ENCODE measurements around the gene CREB3L2.

The CREB3L2 gene

GRCh38 chr7:137998250-137998649 lies 3.6 kb downstream of the CREB3L2 start:
- TF ChIP-seq, protein P1, sequence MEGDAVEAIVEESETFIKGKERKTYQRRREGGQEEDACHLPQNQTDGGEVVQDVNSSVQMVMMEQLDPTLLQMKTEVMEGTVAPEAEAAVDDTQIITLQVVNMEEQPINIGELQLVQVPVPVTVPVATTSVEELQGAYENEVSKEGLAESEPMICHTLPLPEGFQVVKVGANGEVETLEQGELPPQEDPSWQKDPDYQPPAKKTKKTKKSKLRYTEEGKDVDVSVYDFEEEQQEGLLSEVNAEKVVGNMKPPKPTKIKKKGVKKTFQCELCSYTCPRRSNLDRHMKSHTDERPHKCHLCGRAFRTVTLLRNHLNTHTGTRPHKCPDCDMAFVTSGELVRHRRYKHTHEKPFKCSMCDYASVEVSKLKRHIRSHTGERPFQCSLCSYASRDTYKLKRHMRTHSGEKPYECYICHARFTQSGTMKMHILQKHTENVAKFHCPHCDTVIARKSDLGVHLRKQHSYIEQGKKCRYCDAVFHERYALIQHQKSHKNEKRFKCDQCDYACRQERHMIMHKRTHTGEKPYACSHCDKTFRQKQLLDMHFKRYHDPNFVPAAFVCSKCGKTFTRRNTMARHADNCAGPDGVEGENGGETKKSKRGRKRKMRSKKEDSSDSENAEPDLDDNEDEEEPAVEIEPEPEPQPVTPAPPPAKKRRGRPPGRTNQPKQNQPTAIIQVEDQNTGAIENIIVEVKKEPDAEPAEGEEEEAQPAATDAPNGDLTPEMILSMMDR (IDR thresholded peaks at IDR 0.05; ENCODE audit: insufficient read depth, low read length, poor library complexity, severe bottlenecking) = no peak
- TF ChIP-seq EZH2phosphoT487 (conservative IDR thresholded peaks at IDR 0.05; ENCODE audit: low read length) = no peak
- H3K4me2 ChIP-seq (ENCODE audit: low read depth, low read length, poor library complexity, severe bottlenecking) = no peak overlapping the region
- H3K4me3 ChIP-seq (ENCODE audit: insufficient read depth, low read length, poor library complexity, severe bottlenecking) = no peak overlapping the region

GRCh38 chr7:137996871-137997270 lies 5.0 kb downstream of the CREB3L2 start:
- Histone ChIP-seq H3K79me2 (ENCODE audit: insufficient read depth, low read length) (no peaks in the 10 kb centered on the region), H3K4me2 (ENCODE audit: low read depth, low read length, poor library complexity, severe bottlenecking) (no peak overlapping the region)

More at GRCh38 chr7:137998250-137998649, 3.6 kb downstream of the CREB3L2 start:
- H2AFZ ChIP-seq (ENCODE audit: low read depth, low read length, severe bottlenecking) = no peak overlapping the region
- H4K20me1 ChIP-seq (ENCODE audit: low read depth, low read length) = no peaks in the 10 kb centered on the region
- no peaks in the 10 kb centered on the region for H3F3A ChIP-seq (ENCODE audit: insufficient read depth)
- no peaks in the 10 kb centered on the region for H3K27me3 ChIP-seq (ENCODE audit: low read length)
- no peak overlapping the region for H3K9ac ChIP-seq (ENCODE audit: low read length)
- H3K27ac ChIP-seq (ENCODE audit: low read depth, low read length) = no peak overlapping the region
- H3K36me3 ChIP-seq (ENCODE audit: low read length) = no peaks in the 10 kb centered on the region
- no peaks in the 10 kb centered on the region for H3K9me3 ChIP-seq (ENCODE audit: insufficient read depth, low read length)
- H3K79me2 ChIP-seq (ENCODE audit: insufficient read depth, low read length) = no peaks in the 10 kb centered on the region
- no peaks in the 10 kb centered on the region for H3K9me2 ChIP-seq (replicated peaks; ENCODE audit: insufficient read depth, low read length)

GRCh38 chr7:137996386-137996851 lies 5.5 kb downstream of the CREB3L2 start:
- no peaks in the 10 kb centered on the region for H3K27me3 ChIP-seq (ENCODE audit: low read length)
- no peak overlapping the region for H2AFZ ChIP-seq (ENCODE audit: low read depth, low read length, severe bottlenecking)
- H3K9ac ChIP-seq (ENCODE audit: low read length) = no peak overlapping the region
- no peak overlapping the region for H3K4me2 ChIP-seq (ENCODE audit: low read depth, low read length, poor library complexity, severe bottlenecking)
- no peaks in the 10 kb centered on the region for H4K20me1 ChIP-seq (ENCODE audit: low read depth, low read length)
- H3K9me2 ChIP-seq (replicated peaks; ENCODE audit: insufficient read depth, low read length) = no peaks in the 10 kb centered on the region
- H3K36me3 ChIP-seq (ENCODE audit: low read length) = no peaks in the 10 kb centered on the region
- H3K9me3 ChIP-seq (ENCODE audit: insufficient read depth, low read length) = no peaks in the 10 kb centered on the region
- TF ChIP-seq, protein P1 (IDR thresholded peaks at IDR 0.05; ENCODE audit: insufficient read depth, low read length, poor library complexity, severe bottlenecking) = no peak
- TF ChIP-seq EZH2phosphoT487 (conservative IDR thresholded peaks at IDR 0.05; ENCODE audit: low read length) = no peak
- H3F3A ChIP-seq (ENCODE audit: insufficient read depth) = no peaks in the 10 kb centered on the region
- H3K4me3 ChIP-seq (ENCODE audit: insufficient read depth, low read length, poor library complexity, severe bottlenecking) = no peak overlapping the region
- no peak overlapping the region for H3K27ac ChIP-seq (ENCODE audit: low read depth, low read length)
- H3K79me2 ChIP-seq (ENCODE audit: insufficient read depth, low read length) = no peaks in the 10 kb centered on the region

More at GRCh38 chr7:137996871-137997270, 5.0 kb downstream of the CREB3L2 start:
- Histone ChIP-seq H3K36me3 (ENCODE audit: low read length) (no peaks in the 10 kb centered on the region), H3K27ac (ENCODE audit: low read depth, low read length) (no peak overlapping the region), H3F3A (ENCODE audit: insufficient read depth) (no peaks in the 10 kb centered on the region), H3K9me3 (ENCODE audit: insufficient read depth, low read length) (no peaks in the 10 kb centered on the region), H3K27me3 (ENCODE audit: low read length) (no peaks in the 10 kb centered on the region), H4K20me1 (ENCODE audit: low read depth, low read length) (no peaks in the 10 kb centered on the region), H3K4me3 (ENCODE audit: insufficient read depth, low read length, poor library complexity, severe bottlenecking) (no peak overlapping the region), H3K9ac (ENCODE audit: low read length) (no peak overlapping the region), H2AFZ (ENCODE audit: low read depth, low read length, severe bottlenecking) (no peak overlapping the region), H3K9me2 (replicated peaks; ENCODE audit: insufficient read depth, low read length) (no peaks in the 10 kb centered on the region)
- TF ChIP-seq EZH2phosphoT487 (conservative IDR thresholded peaks at IDR 0.05; ENCODE audit: low read length) = no peak
- TF ChIP-seq, protein P1 (IDR thresholded peaks at IDR 0.05; ENCODE audit: insufficient read depth, low read length, poor library complexity, severe bottlenecking) = no peak

All from SU-DHL-6 (cell line).